Measurements from ENCODE around the gene CACNA1I.

- peak; percentile 23; the same call in 1 of the 2 replicates for TF ChIP-seq EP300 (IDR thresholded peaks at IDR 0.05; ENCODE audit: borderline replicate concordance)
- TF ChIP-seq RAD21 (IDR thresholded peaks at IDR 0.05; ENCODE audit: low read depth), result no peak
- TF ChIP-seq CEBPB (IDR thresholded peaks at IDR 0.05), result no peak
- no peak for TF ChIP-seq REST (IDR thresholded peaks at IDR 0.05; ENCODE audit: low read depth)
- TF ChIP-seq CREB1 (IDR thresholded peaks at IDR 0.05; ENCODE audit: low read depth), result no peak
- no peak; the same call in 1 of the 2 replicates for TF ChIP-seq TCF12 (IDR thresholded peaks at IDR 0.05; ENCODE audit: low read depth)
- TF ChIP-seq TAF1 (IDR thresholded peaks at IDR 0.05; ENCODE audit: low read depth), result no peak
- no peak for TF ChIP-seq YY1 (IDR thresholded peaks at IDR 0.05; ENCODE audit: low read depth)
These were observed 4.4 kb downstream of the CACNA1I start for GRCh38 chr22:39574779-39575551.

Measured in Ishikawa (cell line).